ENCODE measurements around the gene PCDH17. TPM values are rescaled to one million over a fixed set of nuclear protein-coding genes. Genes with fewer than 3 reads are reported as not detected.

The PCDH17 gene
- total and polyA plus RNA-seq, 2 of the 4 experiments (the other 2 are of a cell fraction): under 0.01 TPM; not detected in 1

- Histone ChIP-seq H2BK15ac (ENCODE audit: low read depth, low read length) (no peak overlapping the region), H4K5ac (ENCODE audit: low read depth, low read length) (no peak overlapping the region), H3K14ac (replicated peaks; ENCODE audit: low read depth, low read length) (no peak overlapping the region), H2BK5ac (ENCODE audit: low read depth, low read length, poor library complexity, severe bottlenecking) (no peak overlapping the region), H2BK20ac (ENCODE audit: low read depth, low read length) (no peak overlapping the region), H3K56ac (ENCODE audit: extremely low read depth, insufficient read depth, low read length) (no peak overlapping the region), H3K9me1 (ENCODE audit: insufficient read depth, low read length) (no peaks in the 10 kb centered on the region), H3K27ac (ENCODE audit: insufficient read depth, low read length) (no peak overlapping the region), H3K9me3 (ENCODE audit: control insufficient read depth, insufficient read depth, low read length) (no peaks in the 10 kb centered on the region), H2BK120ac (ENCODE audit: low read depth, low read length) (no peak overlapping the region), H3K36me3 (ENCODE audit: control insufficient read depth, insufficient read depth, low read length) (no peaks in the 10 kb centered on the region), H3K9ac (ENCODE audit: low read depth, low read length) (no peak overlapping the region), H3K4me2 (ENCODE audit: low read depth, low read length) (no peak overlapping the region), H4K20me1 (ENCODE audit: insufficient read depth, low read length) (no peaks in the 10 kb centered on the region), H2AK5ac (ENCODE audit: low read depth, low read length) (no peak overlapping the region), H3K4me1 (ENCODE audit: control insufficient read depth, insufficient read depth, low read length) (no peaks in the 10 kb centered on the region), H3K18ac (ENCODE audit: low read depth, low read length) (no peak overlapping the region), H4K91ac (ENCODE audit: insufficient read depth, low read depth, low read length) (no peak overlapping the region), H3K79me1 (ENCODE audit: low read depth in 1 of 2, low read length in 2 of 2) (no peaks in the 10 kb centered on the region), H2AK9ac (replicated peaks; ENCODE audit: low read depth, low read length, poor library complexity) (no peak overlapping the region), H3K23ac (ENCODE audit: low read depth, low read length) (no peak overlapping the region), H3K27me3 (ENCODE audit: control insufficient read depth, insufficient read depth, low read length) (no peaks in the 10 kb centered on the region), H4K8ac (ENCODE audit: low read depth in 2 of 2, low read length in 2 of 2) (no peak overlapping the region), H3K4me3 (ENCODE audit: insufficient read depth, low read depth, low read length) (no peak overlapping the region), H3K4ac (ENCODE audit: low read depth, low read length) (no peak overlapping the region), H2AFZ (replicated peaks; ENCODE audit: low read length, poor library complexity) (no peak overlapping the region)
- BruUV-seq (replicated peaks): no TSS peak
- POLR2A ChIA-PET (ENCODE audit: unreplicated experiment): no interaction called here
- CTCF ChIA-PET: interaction anchor here (0.6 kb wide), 1 partner anchor 20 kb away, joined by 3 read pairs; no protein-coding TSS in a partner anchor
- TF ChIP-seq FOS (IDR thresholded peaks at IDR 0.05; ENCODE audit: low read depth, low read length) (no peak), CEBPB (IDR thresholded peaks at IDR 0.05; ENCODE audit: low read depth, low read length) (peak; percentile 59; the same call in 1 of the 2 replicates)
- intact Hi-C loops (cut with micrococcal nuclease): no loop called here
- DNase-seq (no peak), ATAC-seq (ENCODE audit: low read depth) (no peak)
- WGBS, 2 experiments (ENCODE audit: extremely low coverage in 2 of 2, insufficient read length in 1 of 2): no CpG with 5 or more reads among the region's 1 CpG
- dilution Hi-C loops (cut with HindIII; ENCODE audit: low sequenced_read_pairs, unreplicated experiment): no loop called here
- in situ Hi-C loops (cut with MboI; ENCODE audit: low sequenced_read_pairs): no loop called here
Observed at GRCh38 chr13:57680609-57681008, 49.1 kb downstream of the PCDH17 start.
